GM23338 (cell line): ENCODE measurements around the gene XPO4. TPM values are rescaled to one million over a fixed set of nuclear protein-coding genes. Genes with fewer than 3 reads are reported as not detected.

Experiments
- ATAC-seq: fragments of 200-7000 bp; cut with Tn5 transposase; 3 replicates; pipeline ENCODE4 v1.9.1; 2020
- DNase-seq: peaks from one replicate; pipeline ENCODE4 v3.0.0-alpha.2; 2015; ENCODE audit warnings: low spot score
- H2AFZ ChIP-seq: fragments of 200-600 bp; sonication (generic); 2 replicates; pipeline ENCODE4 v1.8.0; 2016; ENCODE audit warnings: antibody characterized with exemption, mild to moderate bottlenecking, moderate library complexity
- H3F3A ChIP-seq: fragments of 200-600 bp; sonication (generic); replicated peaks from 2 replicates; pipeline ENCODE4 v1.8.0; 2017; ENCODE audit warnings: antibody characterized with exemption, mixed run types, low read depth
- H3K27ac ChIP-seq: fragments of 200-600 bp; sonication (generic); 2 replicates; pipeline ENCODE4 v1.6.1; 2016; ENCODE audit warnings: low read depth
- H3K27me3 ChIP-seq: fragments of 200-600 bp; sonication (generic); 2 replicates; pipeline ENCODE4 v1.8.0; 2016; ENCODE audit warnings: mild to moderate bottlenecking, mixed run types, moderate library complexity; ENCODE audit not compliant: insufficient read depth
- H3K36me3 ChIP-seq: fragments of 200-600 bp; sonication (generic); 2 replicates; pipeline ENCODE4 v1.8.0; 2016; ENCODE audit warnings: mild to moderate bottlenecking; ENCODE audit not compliant: insufficient read depth
- H3K4me1 ChIP-seq: fragments of 200-600 bp; sonication (generic); 2 replicates; pipeline ENCODE4 v1.8.0; 2016; ENCODE audit warnings: mild to moderate bottlenecking, moderate library complexity; ENCODE audit not compliant: insufficient read depth
- H3K4me2 ChIP-seq: fragments of 200-600 bp; sonication (generic); 2 replicates; pipeline ENCODE4 v1.7.1; 2017; ENCODE audit warnings: mixed run types
- H3K4me3 ChIP-seq: fragments of 200-600 bp; sonication (generic); 2 replicates; pipeline ENCODE4 v1.6.1; 2016; ENCODE audit warnings: mixed run types
- H3K79me2 ChIP-seq: fragments of 200-600 bp; sonication (generic); replicated peaks from 2 replicates; pipeline ENCODE4 v1.8.0; 2017; ENCODE audit warnings: mild to moderate bottlenecking; ENCODE audit not compliant: insufficient read depth
- H3K9me2 ChIP-seq: fragments of 200-600 bp; sonication (generic); 2 replicates; pipeline ENCODE4 v1.8.0; 2017; ENCODE audit not compliant: insufficient read depth
- H4K20me1 ChIP-seq: fragments of 200-600 bp; sonication (generic); replicated peaks from 2 replicates; pipeline ENCODE4 v1.8.0; 2017; ENCODE audit warnings: mild to moderate bottlenecking; ENCODE audit not compliant: insufficient read depth
- H3K27ac Mint-ChIP-seq: 2 replicates; pipeline ENCODE4 v1.8.0; 2020; ENCODE audit warnings: inconsistent platforms, mild to moderate bottlenecking, moderate library complexity, mixed read lengths
- H3K27me3 Mint-ChIP-seq: 3 replicates; pipeline ENCODE4 v1.8.0; 2022; ENCODE audit warnings: low read depth, mild to moderate bottlenecking, moderate library complexity, mixed read lengths, inconsistent platforms; ENCODE audit not compliant: insufficient read depth, poor library complexity
- H3K36me3 Mint-ChIP-seq: 3 replicates; pipeline ENCODE4 v1.8.0; 2021; ENCODE audit warnings: low read depth, mild to moderate bottlenecking, inconsistent platforms, moderate library complexity, mixed read lengths
- H3K4me1 Mint-ChIP-seq: 3 replicates; pipeline ENCODE4 v1.8.0; 2020; ENCODE audit warnings: mild to moderate bottlenecking, inconsistent platforms, mixed read lengths
- H3K4me3 Mint-ChIP-seq: 3 replicates; pipeline ENCODE4 v1.8.0; 2021; ENCODE audit warnings: moderate library complexity, mild to moderate bottlenecking, inconsistent platforms, mixed read lengths
- H3K9me3 Mint-ChIP-seq: 3 replicates; pipeline ENCODE4 v1.8.0; 2020; ENCODE audit warnings: moderate library complexity, mild to moderate bottlenecking, inconsistent platforms, mixed read lengths
- CREB1 ChIP-seq: fragments of 250-450 bp; sonication (Bioruptor Pico); IDR thresholded peaks from 2 replicates; pipeline ENCODE4 v1.5.0; 2020; ENCODE audit warnings: low read depth, mild to moderate bottlenecking, moderate library complexity
- ETS1 ChIP-seq: IDR thresholded peaks from 2 replicates; pipeline ENCODE4 v1.6.1; 2016; ENCODE audit warnings: antibody characterized with exemption
- JUNB ChIP-seq: IDR thresholded peaks from one replicate; pipeline ENCODE4 v1.6.1; 2016; ENCODE audit warnings: antibody characterized with exemption; ENCODE audit not compliant: unreplicated experiment
- POLR2AphosphoS5 ChIP-seq: IDR thresholded peaks from 2 replicates; pipeline ENCODE4 v1.6.1; 2016; ENCODE audit warnings: antibody characterized with exemption, low read depth
- REST ChIP-seq: IDR thresholded peaks from one replicate; pipeline ENCODE4 v1.6.1; 2018; ENCODE audit warnings: antibody characterized with exemption; ENCODE audit not compliant: unreplicated experiment
- ZNF462 ChIP-seq: fragments of 250-450 bp; sonication (Bioruptor Pico); IDR thresholded peaks from 2 replicates; pipeline ENCODE4 v1.5.0; 2020; ENCODE audit warnings: mild to moderate bottlenecking, moderate library complexity
- polyA plus RNA-seq: library from polyadenylated mRNA; unstranded; fragments of >200 nt; fragmentation: Nextera tagmentation; extraction: Ambion mirVana; gene quantifications from 2 replicates; pipeline ENCODE4 v1.2.1, GENCODE V29; 2016
- total RNA-seq: library from RNA; depleted of rRNA; stranded (reverse); fragments of >200 nt; shearing (Covaris generic); gene quantifications from 2 replicates; pipeline ENCODE4 v1.2.3, GENCODE V29; 2014

The XPO4 gene
- total and polyA plus RNA-seq, 2 experiments from 2014 or later, result 14.1 to 57.8 TPM

- Histone ChIP-seq H3K4me2 (no peak overlapping the region), H3K79me2 (peaks cover 23% of the 10 kb centered on the region), H3K9me2 (no peaks in the 10 kb centered on the region), H4K20me1 (peaks cover 16% of the 10 kb centered on the region), H3K4me1 (peaks cover under 1% of the 10 kb centered on the region; the same call in 1 of the 2 replicates), H3K27ac (no peak overlapping the region), H2AFZ (no peak overlapping the region), H3K4me3 (no peak overlapping the region), H3K36me3 (0 out of 2 replicates have a peak, but pooled peaks cover 4% of the 10 kb centered on the region), H3K27me3 (no peaks in the 10 kb centered on the region), H3F3A (no peaks in the 10 kb centered on the region)
- Mint-ChIP-seq H3K4me1 (peaks cover 6% of the 10 kb centered on the region; the same call in 2 of the 3 replicates), H3K9me3 (no peaks in the 10 kb centered on the region), H3K36me3 (peaks cover 6% of the 10 kb centered on the region; the same call in 2 of the 3 replicates), H3K27me3 (no peaks in the 10 kb centered on the region), H3K4me3 (no peak overlapping the region), H3K27ac (no peak overlapping the region)
- ATAC-seq (no peak), DNase-seq (no peak)
- TF ChIP-seq ETS1 (no peak), POLR2AphosphoS5 (no peak), ZNF462 (no peak), JUNB (no peak), CREB1 (CRISPR knock-in tag) (no peak), REST (no peak)
These were observed 70.6 kb downstream of the XPO4 start for GRCh38 chr13:20831933-20832332.
